Right atrium auricular region (tissue), 2 donors: Measurements from ENCODE around the gene TMEM41B. TPM values are rescaled to one million over a fixed set of nuclear protein-coding genes. Genes with fewer than 3 reads are reported as not detected.

Experiments used
- DNase-seq: peaks from one replicate; pipeline ENCODE4 v3.0.0-alpha.2; 2019; ENCODE audit warnings: low spot score
- H3K27ac ChIP-seq, 2 donors: fragments of 200-600 bp; sonication (generic); 1 replicate in 1 of 2; 2 replicates in 1 of 2; pipeline ENCODE4 v1.5.1; 2016 to 2019
- H3K27me3 ChIP-seq, 2 donors: fragments of 200-600 bp; sonication (generic); one replicate each; pipeline versions ENCODE4 v1.5.1 to v1.6.0; 2017 to 2019
- H3K36me3 ChIP-seq: fragments of 200-600 bp; sonication (generic); one replicate; pipeline ENCODE4 v1.5.1; 2016
- H3K4me1 ChIP-seq, 2 donors: fragments of 200-600 bp; sonication (generic); one replicate each; pipeline versions ENCODE4 v1.5.1 to v1.6.0; 2017 to 2019
- H3K4me3 ChIP-seq, 2 donors: fragments of 200-600 bp; sonication (generic); 1 replicate in 1 of 2; 2 replicates in 1 of 2; pipeline ENCODE4 v1.5.1; 2017 to 2019; ENCODE audit warnings: mild to moderate bottlenecking in 1 of 2, moderate library complexity in 1 of 2
- H3K9me3 ChIP-seq, 2 donors: fragments of 200-600 bp; sonication (generic); one replicate each; pipeline ENCODE4 v1.5.1; 2019
- CTCF ChIP-seq, 2 donors: fragments of 200-600 bp; sonication (generic); IDR thresholded peaks; one replicate each; pipeline ENCODE4 v1.5.1; 2019; ENCODE audit warnings: antibody characterized with exemption in 2 of 2
- total RNA-seq, 2 donors: library from RNA; depleted of rRNA; stranded (reverse); fragments of >200 nt; gene quantifications; one replicate each; pipeline ENCODE4 v1.1.0, GENCODE V29; 2016

TMEM41B gene
- total RNA-seq, 2 donors from 2014 or later, result 16.9 to 20.4 TPM

DNA sequence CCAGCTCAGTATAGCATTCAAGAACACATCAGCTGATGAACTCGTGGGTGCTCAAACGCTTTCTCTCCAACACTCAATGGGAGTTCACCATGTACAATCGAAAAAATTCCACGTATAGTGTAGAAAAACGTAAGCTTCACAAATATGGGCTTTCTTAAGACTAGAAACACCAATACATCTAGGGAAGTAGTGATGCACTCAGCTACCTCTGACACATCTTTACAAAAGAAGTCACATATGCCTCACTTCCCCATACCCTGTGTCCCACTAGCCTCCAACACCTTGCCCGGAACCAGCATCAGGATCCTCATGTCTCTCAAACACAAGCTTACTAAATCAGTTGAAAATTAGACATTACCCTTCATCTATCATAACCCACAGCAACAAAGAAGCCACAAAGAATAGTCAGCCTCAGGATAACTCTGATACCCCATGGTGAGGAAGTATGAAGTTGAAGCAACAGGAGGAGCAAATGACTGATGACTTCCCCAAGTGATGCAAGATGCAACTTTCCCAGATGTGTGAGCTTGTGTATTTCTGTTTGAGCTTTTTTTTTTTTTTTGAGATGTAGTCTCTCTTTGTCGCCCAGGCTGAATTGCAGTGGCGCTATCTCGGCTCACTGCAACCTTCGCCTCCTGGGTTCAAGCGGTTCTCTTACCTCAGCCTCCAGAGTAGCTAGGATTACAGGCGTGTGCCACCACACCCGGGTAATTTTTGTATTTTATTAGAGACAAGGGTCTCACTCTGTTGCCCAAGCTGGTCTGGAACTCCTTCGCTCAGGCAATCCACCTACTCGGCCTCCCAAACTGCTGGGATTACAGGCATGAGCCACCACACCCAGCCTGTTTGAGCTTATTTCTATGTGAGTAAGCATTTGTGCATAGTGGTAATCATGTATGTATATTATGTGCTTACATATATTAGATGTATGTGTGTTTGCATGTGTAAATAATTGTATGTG, 40.7 kb downstream of the TMEM41B start:
- Histone ChIP-seq H3K9me3 (no peaks in the 10 kb centered on the region), H3K36me3 (no peaks in the 10 kb centered on the region), H3K27me3 (no peaks in the 10 kb centered on the region), H3K4me1 (peaks cover 0 to 9% of the 10 kb centered on the region in 2 donors), H3K27ac (no peak overlapping the region), H3K4me3 (no peak overlapping the region)
- no peak for DNase-seq
- no peak for TF ChIP-seq CTCF (IDR thresholded peaks at IDR 0.05)

DNA sequence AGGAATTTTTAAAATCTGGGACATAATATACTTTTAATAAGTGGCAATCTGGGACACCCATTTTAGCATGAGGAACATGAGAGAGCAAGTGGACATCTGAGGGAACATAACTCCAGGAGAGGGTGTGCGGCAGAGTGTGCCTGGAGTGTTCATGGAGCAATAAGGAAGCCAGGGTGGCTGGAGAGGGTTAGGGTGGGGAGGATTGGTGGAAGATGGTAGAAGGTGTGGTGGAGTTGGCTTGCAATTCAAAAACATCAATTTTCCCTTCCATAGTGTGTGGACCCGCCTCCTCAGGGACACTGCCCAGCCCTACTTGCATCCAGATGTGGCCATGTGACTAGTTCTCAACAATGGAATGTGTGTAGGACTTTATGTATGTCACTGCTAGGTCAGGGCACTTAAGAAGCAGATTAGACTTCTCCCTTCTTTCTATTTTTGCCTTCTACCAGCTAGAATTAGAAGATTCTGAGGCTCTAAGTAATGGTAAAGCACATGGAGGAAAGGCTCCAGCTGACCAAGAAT, 44.8 kb downstream of the TMEM41B start:
- no peaks in the 10 kb centered on the region for H3K9me3 ChIP-seq
- H3K27me3 ChIP-seq, result no peaks in the 10 kb centered on the region
- no peaks in the 10 kb centered on the region for H3K36me3 ChIP-seq
- no peak for TF ChIP-seq CTCF (IDR thresholded peaks at IDR 0.05)
- no peak overlapping the region for H3K4me3 ChIP-seq
- no peak for DNase-seq
- H3K27ac ChIP-seq, result no peak overlapping the region
- H3K4me1 ChIP-seq, result peaks cover 0 to 9% of the 10 kb centered on the region in 2 donors

GRCh38 chr11:9267680-9268079, 46.7 kb downstream of the TMEM41B start:
- DNase-seq, result no peak
- Histone ChIP-seq H3K4me3 (no peak overlapping the region), H3K9me3 (no peaks in the 10 kb centered on the region), H3K27me3 (no peaks in the 10 kb centered on the region), H3K27ac (no peak overlapping the region), H3K36me3 (no peaks in the 10 kb centered on the region), H3K4me1 (peaks cover 0 to 7% of the 10 kb centered on the region in 2 donors)
- TF ChIP-seq CTCF (IDR thresholded peaks at IDR 0.05), result no peak

GRCh38 chr11:9266926-9267325, 47.5 kb downstream of the TMEM41B start:
- Histone ChIP-seq H3K27ac (no peak overlapping the region), H3K4me3 (no peak overlapping the region), H3K9me3 (no peaks in the 10 kb centered on the region), H3K36me3 (no peaks in the 10 kb centered on the region), H3K4me1 (peaks cover 0 to 8% of the 10 kb centered on the region in 2 donors), H3K27me3 (no peaks in the 10 kb centered on the region)
- no peak for TF ChIP-seq CTCF (IDR thresholded peaks at IDR 0.05)
- no peak for DNase-seq

DNA sequence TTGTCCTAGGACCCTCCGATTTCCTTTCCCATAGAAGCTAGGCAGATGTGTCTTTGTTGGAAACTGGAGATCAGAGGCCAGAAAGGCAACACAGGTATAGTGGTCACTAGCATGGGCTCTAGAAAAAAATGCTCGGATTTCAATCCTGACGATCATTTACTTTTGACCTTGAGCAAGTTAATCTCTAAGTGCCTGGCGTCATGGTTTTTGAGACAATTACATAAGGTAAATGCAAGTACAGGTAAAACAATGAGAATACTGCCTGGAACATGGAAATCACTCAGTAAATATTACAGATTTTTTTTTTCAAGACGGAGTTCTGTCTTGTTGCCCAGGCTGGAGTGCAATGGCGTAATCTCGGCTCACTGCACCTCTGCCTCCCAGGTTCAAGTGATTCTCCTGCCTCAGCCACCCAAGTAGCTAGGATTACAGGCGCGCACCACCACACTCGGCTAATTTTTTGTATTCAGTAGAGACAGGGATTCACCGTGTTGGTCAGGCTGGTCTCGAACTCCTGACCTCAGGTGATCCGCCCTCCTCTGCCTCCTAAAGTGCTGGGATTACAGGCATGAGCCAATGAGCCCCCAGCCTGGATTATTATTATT, 48.2 kb downstream of the TMEM41B start:
- peak overlapping the region; percentile 90 to 94 for H3K27ac ChIP-seq

More for the DNA sequence above, 48.2 kb downstream of the TMEM41B start:
- Histone ChIP-seq H3K4me3 (no peak overlapping the region), H3K36me3 (no peaks in the 10 kb centered on the region), H3K4me1 (peaks cover 0 to 14% of the 10 kb centered on the region in 2 donors), H3K9me3 (no peaks in the 10 kb centered on the region), H3K27me3 (no peaks in the 10 kb centered on the region)
- DNase-seq, result no peak
- TF ChIP-seq CTCF (IDR thresholded peaks at IDR 0.05), result no peak
